EL (cell line): Measurements from ENCODE around the gene CXXC5.

Experiments used
- DNase-seq: peaks from one replicate; pipeline ENCODE4 v3.0.0-alpha.2; 2016

The CXXC5 gene

DNA sequence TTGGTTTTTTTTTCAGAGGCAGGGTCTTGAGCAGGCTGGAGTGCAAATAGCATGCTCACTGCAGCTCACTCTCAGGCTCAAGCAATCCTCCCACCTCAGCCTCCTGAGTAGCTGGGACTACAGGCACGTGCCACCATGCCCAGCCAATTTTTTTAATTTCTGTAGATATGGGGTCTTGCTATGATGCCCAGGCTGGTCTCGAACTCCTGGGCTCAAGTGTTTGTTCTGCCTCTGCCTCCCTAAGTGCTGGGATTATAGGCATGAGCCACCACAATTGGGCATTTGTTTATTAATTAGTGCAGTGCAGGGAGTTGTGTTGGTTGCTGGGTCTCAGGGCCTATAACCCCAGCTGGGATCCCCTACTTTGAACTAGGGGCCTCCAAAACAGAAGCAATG is 47.0 kb downstream of the CXXC5 start:
- DNase-seq = no peak

DNA sequence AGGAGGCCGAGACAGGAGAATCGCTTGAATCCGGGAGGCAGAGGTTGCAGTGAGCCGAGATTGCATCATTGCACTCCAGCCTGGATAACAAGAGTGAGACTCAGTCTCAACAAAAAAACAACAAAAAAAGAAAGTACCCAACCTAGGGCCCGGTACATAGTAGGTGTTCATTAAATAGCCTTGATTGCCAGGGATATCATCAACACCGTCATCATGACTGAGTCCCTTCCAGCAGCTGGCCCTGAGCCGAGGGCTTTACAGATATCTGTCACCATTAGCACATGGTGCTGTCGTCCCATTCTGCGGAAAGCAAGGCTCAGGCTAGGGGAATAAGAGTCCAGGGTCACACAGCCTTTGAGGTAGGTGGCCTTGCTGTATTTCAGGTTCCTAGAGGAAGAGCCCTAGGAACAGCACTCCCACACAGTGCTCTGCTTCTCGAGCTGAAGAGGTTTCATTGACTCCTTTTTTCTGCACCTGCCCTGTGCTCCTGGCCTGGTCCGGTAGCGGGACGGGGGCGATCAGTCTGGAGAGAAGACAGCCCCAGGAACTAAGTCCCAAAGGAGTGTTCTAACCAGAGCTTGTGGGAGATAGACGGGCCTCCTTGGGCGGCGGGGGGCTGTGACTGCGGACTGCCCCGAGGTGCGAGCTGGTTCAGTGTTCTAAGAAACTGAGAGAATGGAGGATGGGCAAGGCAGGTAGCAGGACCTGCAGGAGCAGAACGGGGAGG is 48.2 kb downstream of the CXXC5 start:
- no peak for DNase-seq

DNA sequence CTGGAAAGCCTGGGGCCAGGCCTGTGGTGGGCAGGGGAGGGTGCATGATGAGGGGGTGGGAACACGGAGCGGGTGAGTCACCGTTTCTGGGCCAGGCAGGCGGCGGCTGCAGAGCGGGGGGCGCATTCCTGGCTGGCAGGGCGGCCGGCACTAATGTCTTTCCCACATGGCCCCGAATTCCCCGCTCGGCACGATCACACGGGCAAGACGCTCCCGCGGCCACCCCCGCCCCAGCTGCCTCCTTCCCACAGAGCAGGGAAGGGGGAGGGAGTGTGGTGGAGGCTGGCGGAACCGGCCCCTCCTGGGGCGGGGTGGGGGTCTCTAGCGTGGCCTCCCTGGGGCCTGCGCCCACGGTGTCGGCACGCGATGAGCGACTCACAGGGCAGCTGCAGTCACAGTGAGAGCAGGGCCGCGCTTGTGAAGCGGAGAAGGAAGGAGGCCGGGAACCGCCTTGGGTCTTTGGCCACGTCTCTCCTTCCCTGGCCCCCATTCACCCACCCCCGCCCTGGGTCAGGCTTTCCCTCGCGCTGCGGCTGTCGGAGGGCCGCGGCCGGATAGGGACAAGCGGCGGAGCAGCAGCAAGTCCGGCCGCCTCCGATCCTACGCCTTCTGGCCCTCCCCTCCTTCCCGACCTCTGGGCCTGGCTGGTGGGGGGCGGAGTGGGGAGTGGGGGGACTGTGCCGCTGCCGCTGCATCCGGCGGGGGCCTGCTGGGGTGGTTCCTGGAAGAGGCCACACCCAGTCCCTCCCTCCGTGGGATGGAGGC is 48.9 kb downstream of the CXXC5 start:
- peak; percentile 93 for DNase-seq

DNA sequence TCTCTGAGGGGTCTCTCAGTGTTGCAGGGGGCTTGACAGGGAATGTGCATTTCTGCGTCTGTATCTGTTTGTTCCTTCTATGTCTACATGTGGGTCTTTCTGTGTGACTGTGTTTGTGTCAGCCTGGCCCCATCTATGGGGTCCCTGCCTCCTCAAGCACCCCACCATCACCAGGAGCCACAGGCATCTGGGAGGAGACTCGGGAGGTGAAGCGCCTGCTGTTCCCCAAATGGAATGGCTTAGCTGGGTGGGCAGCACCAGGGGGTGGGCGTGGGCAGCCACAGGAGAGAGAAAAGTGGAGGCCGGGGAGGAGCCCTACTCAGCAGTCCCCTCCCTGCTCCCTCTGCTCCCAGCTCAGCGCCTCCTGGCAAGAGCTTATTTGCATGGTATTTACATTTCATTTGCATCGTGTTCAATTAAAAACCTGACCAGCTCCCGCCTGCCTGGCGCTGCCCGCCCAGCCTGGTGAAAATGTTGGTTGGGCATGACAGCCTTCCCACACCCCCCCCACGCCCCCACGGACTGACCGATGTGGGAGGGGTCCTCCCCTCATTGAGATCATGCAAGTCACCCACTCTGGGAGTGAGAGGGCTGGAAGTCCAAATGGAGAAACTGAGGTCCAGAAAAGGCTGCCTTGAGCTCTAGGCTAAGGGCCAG is 50.5 kb downstream of the CXXC5 start:
- DNase-seq = peak; percentile 65

DNA sequence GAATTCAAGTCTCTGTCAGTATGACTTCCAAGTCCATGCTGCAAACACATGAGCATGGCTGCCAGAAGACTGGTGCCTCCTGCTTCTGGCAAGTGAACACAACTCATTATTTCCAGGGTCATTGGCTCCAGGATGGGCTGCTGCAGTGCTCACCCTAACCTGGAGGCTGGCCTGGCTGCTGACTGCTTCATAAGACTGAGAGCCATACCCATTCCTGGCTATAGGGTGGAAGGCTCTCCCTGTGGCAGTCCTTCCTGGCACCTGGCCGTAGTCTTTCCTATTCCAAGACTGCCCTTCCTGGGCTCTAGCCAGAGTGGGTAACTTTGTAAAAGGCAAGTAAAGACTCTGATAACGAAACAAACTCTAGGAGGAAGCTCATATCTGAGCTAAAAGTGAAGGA is 51.2 kb downstream of the CXXC5 start:
- no peak for DNase-seq

DNA sequence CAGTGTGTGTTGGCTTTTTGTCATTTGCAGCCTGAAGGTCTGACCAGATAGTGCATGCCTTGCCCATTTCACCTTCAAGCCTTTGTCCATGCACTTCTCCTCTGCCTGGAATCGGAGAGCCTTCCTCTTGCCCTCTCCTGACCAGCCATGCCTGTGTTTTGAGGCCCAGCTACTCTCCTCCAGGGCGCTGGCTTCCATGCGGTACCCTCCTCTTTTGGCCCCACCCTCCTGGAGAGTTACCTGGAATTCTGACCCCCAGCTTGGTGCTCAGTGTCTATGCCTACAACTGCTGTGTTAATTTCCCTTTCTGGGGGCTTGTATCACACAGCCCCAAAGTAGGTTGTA is 52.5 kb downstream of the CXXC5 start:
- no peak for DNase-seq

DNA sequence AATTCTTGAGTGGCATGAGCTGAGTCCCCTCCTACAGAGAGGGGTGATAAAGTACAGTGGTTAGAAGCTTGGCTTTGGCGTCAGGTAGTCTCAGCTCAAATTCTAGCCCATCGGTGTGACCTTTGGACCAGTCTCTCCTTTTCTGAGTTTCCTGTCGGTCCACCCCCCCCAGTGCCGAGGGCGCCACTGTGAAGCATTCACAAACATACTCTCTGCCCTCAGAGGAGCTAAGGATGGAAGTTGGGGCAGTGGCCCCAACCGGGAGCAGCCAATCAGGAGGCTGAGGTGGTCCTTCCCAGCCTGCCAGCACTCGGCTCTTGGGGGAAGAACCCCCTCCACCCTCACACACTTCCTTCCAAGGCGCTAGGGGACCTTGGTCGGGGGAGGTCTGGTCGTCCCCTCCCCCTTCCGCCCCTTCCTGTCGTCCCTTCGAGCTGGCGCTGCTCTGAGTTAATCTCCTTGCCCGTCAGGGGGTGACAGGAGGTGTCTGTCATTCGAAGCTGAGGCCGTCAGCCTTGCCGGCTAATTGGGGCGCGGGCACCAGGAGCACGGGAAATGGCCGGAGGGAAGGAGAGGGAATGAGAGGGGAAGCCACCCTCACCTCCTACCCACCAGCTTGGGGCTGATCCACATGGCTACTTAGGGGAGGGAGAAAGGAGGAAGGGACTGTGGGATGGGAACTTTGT is 53.0 kb downstream of the CXXC5 start:
- DNase-seq = no peak

DNA sequence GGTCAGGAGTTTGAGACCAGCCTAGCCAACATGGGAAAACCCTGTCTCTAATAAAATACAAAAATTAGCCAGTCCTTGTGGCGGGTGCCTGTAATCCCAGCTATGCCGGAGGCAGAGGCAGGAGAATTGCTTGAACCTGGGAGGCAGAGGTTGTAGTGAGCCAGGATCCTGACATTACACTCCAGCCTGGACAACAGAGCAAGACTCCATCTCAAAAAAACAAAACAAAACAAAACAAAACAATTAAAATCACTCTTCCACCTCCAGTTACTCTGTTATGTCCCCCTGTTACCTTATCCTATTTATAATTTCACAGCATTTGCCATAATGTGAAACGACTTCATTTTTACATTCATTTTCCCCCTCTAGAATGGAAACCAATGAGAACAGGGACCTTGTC is 54.4 kb downstream of the CXXC5 start:
- no peak for DNase-seq

DNA sequence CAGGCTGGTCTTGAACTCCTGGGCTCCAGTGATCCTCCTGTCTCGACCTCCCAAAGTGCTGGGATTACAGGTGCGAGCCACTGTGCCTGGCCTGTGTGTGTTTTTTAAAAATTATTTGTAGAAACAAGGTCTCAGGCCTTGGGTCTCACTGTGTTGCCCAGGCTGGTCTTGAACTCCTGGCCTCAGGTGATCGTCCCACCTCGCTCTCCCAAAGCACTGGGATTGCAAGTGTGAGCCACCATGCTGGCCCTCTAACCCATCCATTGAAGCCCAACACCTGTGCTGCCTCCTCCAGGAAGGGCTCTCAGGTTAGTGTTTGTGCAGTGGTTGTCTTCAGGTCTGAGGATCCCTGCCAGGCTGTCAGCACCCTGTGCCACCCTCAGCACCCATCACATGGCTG is 56.6 kb downstream of the CXXC5 start:
- DNase-seq = no peak

DNA sequence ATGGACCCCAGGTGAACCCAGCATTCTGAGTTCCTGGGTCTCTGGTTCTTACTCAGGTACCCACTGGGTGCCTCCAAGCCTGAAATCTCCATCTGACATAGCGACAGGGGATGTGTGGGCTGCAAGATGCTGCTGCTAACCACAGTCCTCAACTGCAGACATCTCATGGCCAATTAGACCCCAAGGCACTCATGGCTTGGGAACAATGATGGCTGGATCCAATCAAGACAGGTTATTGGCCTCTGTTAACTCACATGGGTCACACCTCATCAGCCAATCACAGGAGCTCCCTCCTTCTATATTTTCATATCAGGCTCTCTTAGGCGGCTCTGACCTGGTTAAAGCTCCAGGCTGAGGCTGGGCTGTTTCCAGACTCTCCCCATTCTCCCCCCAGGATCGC is 57.0 kb downstream of the CXXC5 start:
- no peak for DNase-seq

DNA sequence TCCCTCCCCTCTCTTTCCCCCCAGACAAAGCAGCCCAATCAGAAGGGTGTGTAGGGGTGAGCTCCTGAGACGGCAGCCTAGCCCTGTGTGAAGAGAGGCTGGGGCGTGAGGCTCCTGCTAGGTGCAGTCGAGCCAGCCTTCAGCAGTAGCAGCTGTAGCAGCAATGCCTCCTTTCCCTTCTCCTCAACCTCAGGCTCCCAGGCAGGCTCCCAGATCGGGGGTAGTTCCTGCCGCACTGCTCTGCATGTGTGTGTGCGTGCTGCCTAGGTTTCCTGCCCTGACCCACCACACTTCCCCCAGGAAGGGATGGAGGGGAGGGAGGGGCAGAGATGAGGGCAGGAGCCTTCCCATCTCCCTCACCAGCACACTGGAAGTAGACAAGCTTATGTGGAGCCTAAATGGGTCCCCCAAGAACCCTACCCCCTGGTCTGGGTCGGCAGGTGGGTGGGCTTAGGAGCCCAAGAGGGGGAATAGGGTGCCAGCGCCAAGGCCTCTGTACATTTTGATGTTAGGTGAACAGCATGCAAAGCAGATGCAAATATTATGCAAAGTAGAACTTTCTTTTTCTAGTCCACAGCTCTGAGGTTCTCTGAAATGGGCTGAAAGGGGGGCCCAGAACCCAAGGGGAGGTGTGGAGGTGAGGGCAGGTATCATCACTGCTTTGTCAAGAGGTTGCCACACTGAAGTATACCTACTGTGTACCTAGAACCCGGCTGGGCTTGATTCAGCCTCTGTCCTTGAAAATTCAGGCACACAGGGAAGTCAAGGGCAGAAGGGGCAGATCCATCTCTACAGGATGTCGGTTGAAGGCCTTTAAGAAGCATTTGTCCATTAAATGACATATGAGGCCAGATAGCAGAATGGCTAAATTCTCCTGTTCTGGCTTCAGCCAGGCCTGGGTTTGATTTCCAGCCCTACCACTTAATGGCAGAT is 57.8 kb downstream of the CXXC5 start:
- no peak for DNase-seq

DNA sequence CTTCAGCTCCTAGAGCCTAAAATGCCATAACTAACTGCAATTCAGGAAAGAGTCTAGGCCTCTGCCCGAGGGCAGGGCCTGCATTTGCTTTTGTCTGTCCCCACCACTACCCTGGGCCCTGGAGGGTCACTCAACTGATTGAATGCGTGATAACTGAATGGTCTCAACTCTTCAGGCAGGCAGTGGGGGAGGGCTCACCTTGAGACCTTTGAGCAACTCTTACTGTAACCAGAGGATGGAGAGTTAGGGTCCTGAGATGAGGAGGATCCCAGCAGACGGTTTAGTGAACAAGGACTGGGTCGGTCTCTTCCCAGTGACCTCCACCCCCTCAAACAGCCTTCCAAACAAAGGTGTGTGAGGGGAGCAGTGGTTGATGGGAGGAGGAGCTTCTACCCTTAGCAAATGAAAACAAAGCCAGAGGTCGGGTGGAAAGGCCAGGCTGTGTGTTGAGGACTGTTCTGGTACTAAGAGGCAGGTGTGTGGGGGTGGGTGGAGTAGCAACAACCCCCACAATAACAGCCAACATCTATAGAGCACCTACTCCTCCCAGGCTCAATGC is 59.4 kb downstream of the CXXC5 start:
- no peak for DNase-seq

DNA sequence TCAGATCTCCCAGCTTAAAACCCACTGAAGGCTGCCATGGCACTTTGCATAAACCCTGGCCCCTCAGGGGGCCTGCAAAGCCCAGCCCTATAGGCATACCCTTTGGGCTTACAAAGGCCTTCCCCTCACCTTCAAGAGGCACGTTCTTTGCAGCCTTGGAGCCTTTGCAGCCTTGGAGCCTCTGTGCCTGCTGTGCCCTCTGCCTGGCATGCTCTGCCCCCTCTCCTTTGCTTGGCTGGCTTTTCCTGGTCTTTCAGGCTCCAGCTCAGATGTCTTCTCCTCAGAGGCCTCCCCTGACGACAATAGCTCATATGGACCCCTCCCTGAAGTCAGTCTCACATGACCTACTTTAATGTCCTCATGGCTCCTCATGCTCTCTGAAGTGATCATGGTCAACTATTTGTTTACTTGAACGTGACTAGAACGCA is 60.3 kb downstream of the CXXC5 start:
- no peak for DNase-seq

DNA sequence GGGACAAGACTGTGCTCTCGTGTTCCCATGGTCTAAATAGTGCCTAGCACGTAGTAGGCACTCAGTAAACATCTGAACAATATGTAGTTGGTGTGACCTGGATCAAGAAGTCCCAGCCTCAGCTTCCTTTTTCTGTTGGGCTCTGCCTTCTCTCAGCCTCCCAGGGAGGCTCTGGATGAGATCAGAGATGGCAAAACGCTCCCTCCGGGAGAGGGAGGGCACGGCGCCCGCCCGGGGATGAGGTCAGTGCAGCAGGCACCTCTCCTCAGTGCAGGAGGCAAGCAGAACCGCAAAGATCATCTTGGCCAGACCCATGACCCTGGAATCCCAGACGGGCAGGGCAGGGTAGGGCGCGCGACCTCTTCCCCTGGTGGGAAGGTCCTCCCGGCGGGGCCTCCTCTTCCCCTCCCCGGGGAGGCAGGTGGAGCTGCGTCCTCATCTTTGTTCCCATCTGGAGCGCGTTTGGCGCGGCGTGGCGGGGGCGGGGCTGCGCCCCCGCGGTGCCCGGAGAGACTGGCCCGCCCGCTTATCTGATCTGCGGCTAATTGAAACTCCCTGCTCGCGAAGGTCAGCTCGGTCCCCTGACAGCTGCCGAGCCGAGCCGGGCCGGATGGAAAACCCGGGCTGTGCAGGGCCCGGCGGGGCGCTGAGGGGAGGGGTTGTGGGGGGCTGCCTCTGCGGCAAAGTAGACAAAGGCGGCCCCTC is 60.9 kb downstream of the CXXC5 start:
- peak; percentile 89 for DNase-seq

DNA sequence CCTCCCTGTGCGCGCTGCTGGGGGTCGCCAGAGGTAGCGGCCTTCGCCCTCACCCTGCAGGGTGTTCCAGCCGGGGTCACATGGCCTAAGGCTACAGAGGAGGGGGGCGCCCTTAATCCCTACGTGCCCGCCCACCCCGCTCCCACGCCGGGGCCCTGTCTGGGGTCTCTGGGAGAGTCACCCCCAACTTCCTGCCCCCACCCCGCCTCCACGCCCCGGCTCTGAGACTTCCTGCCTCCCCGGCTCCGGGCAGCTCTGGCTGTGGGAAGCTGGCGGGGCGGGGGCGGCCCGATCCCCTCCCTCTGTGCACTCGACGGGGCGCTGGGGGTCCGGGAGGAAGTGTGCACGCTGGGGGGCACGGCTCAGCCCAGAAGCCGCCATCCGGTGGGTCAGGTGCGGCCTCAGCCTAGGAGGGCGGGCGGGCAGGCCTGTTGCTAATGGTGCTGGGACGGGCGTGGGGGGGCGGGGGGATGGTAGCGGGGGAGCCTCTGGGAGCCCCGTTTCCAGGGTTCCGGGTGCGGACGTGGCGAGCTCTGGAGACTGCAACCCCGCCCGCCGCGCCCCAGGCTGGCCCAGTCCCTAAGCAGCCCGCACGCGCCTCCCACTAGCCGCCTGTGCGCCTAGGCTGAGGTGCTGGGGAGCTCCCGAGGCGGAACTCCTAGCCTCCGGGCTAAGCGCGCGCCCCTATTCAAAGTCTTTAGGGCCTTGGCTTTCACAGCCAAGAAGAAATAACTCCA is 61.6 kb downstream of the CXXC5 start:
- no peak for DNase-seq

DNA sequence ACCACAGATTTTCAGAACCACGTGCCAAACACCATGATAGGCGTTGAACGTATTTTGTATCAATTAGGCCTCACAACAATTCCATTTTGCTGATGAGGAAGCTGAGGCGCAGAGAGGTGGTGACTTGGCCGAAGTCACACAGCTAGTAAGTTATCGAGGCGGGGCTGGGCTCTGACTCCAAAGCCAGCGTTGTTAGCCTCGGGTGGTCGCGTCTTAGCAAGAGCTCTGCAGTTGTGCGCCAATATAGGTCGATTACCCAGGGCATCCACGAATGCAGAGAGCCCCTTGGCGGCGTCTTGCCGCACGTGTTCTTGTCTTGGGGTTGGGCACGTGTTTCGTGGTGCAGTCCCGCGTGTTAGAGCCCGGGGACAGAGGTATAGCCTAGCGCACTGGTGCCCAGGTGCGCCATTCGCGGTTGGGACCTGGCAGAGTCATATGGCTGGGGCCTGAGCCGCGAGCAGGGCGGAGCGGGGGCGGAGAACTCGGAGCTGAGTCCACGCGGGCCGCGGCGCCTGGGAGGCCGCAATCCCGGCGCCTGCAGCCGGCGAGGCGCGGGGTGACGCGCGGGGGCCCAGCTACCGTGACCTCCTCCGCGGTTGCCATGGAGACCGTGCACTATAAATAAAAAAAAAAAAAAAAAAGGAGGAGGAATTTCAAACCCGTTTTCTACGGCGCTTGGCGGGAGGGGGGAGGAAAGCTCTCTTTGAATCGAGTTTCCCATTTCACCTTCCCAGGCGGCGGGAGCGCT is 62.3 kb downstream of the CXXC5 start:
- peak; percentile 54 for DNase-seq

DNA sequence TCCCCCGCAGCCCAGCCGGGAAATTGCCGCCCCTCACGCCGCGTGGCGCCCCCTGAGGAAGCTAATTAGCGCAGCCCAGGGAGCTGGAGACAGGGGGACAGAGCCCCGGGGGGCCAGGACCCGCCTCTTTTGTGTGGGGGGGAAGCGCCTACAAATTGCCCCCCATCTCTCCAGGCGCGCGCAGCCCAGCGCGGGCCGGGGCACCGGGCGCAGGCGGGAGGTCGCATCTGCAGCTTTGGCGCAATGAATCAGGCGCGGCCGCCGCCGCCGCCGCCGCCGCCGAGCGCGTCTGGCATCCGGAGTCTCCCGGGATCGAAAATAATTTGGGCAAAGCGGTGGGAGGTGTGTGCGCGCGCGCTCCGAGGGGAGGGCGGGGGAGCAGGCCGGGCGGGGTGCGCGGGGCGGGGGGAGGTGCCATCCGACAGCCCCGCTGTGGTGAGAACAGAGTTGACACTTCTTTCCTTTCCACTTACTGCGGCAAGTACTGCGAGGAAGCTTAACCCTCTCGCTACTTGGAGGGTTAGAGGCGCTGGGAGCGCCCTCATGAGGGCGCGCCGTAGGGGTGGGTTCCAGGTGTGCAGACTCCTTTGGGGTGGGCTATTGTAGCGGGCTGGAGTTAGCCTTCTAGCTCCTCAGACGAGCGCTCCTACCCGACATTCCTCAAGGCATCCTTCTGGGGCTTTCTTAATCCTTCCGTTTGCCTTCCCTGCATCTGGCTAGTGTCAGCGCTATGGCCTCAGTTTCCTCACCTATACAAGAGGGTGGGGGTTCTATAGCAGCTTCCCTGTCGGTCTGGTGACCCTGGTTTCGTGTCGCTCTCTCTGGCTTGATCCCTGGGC is 63.1 kb downstream of the CXXC5 start:
- peak; percentile 65 for DNase-seq

DNA sequence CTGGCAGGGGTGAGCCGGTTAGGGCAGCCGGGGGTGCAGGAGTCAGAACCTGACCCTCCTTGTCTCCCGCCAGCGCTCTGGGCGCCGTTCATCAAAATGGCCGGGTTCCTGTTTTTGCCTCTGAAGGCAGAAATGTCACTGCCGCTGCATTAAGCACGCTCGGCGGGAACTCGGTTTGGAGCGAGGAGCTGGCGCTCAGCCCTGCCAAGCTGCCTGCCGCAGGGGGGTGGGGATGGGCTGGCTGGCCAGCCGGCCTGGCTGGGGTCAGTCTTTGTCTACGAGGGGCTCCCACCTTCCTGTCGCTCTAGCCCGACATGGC is 63.7 kb downstream of the CXXC5 start:
- no peak for DNase-seq

DNA sequence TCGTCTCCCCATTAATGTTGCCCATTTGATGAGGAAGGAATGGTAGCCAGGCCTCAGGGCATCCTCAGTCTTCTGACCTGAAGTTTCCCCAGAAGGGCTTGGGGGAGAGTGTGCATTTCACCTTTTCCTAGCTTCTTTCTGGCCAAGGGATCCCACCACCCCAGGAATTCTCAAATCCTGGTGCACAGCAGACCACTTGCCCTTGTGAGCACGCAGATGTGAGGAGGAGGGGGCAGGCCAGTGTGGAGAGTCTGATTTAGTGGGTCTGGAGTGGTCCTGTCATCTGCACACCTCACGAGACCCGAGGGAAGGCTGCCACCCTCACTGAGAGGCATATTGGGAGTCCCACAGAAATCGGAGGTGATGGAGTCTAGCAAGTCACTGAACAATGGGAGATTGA is 64.3 kb downstream of the CXXC5 start:
- no peak for DNase-seq
